Measurements from ENCODE around the gene ABCG1.

The ABCG1 gene

DNA sequence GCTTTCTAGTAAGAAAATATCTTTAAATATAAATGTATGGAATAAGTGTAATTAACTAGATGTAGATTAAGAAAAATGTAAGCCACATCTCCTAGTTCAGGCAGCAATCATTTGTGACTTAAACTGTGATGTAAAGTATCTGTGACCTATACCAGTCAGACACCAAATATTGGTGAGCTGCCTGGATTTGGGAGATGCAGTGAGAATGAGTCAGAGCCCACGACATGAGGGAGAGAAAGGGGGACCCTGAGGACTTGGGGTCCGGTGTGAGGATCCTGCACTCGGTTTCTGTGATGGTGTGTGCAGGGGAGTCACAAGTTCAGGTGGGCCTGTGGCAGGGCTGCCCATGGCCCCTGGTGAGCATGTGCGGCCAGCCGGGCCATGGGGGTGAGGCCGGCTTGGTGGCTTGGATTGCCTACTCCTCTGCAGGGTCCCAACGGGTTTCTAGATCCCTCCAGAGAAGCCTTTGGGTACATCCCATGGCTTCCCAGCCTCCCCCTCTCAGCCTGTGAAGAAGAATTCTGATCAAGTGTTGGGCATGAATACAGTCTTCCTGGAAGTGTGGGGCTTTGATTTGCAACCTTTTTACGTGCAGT lies 19.0 kb upstream of the ABCG1 start:
- TF ChIP-seq, protein P1, sequence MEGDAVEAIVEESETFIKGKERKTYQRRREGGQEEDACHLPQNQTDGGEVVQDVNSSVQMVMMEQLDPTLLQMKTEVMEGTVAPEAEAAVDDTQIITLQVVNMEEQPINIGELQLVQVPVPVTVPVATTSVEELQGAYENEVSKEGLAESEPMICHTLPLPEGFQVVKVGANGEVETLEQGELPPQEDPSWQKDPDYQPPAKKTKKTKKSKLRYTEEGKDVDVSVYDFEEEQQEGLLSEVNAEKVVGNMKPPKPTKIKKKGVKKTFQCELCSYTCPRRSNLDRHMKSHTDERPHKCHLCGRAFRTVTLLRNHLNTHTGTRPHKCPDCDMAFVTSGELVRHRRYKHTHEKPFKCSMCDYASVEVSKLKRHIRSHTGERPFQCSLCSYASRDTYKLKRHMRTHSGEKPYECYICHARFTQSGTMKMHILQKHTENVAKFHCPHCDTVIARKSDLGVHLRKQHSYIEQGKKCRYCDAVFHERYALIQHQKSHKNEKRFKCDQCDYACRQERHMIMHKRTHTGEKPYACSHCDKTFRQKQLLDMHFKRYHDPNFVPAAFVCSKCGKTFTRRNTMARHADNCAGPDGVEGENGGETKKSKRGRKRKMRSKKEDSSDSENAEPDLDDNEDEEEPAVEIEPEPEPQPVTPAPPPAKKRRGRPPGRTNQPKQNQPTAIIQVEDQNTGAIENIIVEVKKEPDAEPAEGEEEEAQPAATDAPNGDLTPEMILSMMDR (IDR thresholded peaks at IDR 0.05; ENCODE audit: low read depth, low read length, missing control alignments): no peak
- H3K4me3 ChIP-seq (ENCODE audit: low read depth, low read length): no peak overlapping the region
- DNase-seq (ENCODE audit: low read depth): no peak

DNA sequence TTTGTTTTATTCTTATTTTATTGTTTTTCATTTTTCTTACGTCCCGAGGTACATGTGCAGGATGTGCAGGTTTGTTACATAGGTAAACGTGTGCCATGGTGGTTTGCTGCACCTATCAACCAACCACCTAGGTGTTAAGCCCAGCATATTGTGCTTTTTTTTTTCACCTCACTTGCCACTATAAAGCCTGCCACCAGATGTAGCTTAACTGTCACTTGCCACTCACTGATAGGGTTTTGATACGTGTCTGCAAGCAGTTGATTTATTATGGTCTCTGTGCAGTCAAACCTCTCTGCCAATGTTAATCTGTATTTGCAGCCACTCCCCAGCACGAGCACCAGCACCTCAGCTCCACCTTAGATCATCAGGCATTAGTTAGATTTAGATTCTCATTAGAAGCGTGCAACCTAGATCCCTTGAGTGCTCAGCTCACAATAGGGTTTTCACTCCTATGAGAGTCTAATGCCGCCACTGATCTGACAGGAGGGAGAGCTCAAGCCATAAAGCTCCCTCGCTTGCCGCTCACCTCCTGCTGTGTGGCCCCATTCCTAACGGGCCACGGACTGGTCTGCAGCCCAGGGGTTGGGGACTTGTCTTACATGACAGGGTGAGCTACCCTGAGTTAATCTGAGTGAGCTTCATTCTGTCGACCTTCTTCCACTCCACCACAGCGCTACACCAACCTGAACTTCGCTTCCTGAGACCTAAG lies 17.9 kb upstream of the ABCG1 start:
- DNase-seq (ENCODE audit: low read depth): no peak
- in situ Hi-C loops (cut with HindIII; ENCODE audit: low sequenced_read_pairs): no loop called here
- H3K4me3 ChIP-seq (ENCODE audit: low read depth, low read length): no peak overlapping the region
- TF ChIP-seq, protein P1 (IDR thresholded peaks at IDR 0.05; ENCODE audit: low read depth, low read length, missing control alignments): no peak

More for the DNA sequence above, 19.0 kb upstream of the ABCG1 start:
- in situ Hi-C loops (cut with HindIII; ENCODE audit: low sequenced_read_pairs): no loop called here

DNA sequence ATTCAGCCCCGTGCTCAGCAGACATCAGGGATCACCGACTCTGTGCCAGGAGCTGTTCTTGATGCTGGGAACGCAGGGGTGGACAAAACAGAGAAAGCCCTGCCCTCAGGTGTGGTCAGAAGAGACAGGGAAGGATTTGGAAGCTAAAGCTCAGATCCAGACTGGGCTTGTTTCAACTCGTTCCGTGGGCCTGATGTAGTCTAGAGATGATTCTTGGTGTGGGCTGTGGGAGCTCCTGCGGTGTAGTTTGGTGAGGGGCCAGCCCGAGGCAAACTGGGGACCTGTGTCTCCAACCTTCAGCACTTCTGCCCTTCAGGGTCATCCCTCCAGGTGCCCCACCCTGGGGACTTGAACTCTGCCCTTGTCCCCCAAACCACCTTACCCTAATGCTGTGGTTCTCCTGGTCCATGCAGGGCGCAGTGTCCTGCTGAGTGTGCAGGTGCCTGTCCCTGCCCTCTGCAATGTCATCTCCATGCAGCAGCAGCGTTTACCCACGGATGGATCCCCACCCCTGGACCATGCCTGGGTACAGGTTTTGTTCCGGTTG lies 17.3 kb upstream of the ABCG1 start:
- TF ChIP-seq, protein P1 (IDR thresholded peaks at IDR 0.05; ENCODE audit: low read depth, low read length, missing control alignments): no peak
- H3K4me3 ChIP-seq (ENCODE audit: low read depth, low read length): no peak overlapping the region
- DNase-seq (ENCODE audit: low read depth): no peak
- in situ Hi-C loops (cut with HindIII; ENCODE audit: low sequenced_read_pairs): no loop called here

DNA sequence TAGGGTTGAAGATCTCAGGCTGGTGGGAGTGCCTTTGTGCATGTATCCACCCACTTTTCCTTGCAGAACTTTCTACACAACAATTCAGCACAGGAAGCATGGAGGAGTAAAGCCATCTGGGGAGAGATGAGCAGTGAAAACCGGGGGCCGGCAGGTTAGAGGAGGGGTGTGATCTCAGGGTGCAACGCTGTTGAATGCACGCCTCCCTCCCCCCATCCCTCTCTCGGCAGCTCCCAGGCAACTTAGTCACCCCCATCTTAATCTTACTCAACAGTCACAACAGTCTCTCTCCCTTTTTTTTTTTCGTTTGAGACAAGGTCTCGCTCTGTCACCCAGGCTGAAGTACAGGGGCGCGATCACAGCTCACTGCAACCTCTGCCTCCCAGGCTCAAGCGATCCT lies 16.6 kb upstream of the ABCG1 start:
- TF ChIP-seq, protein P1 (IDR thresholded peaks at IDR 0.05; ENCODE audit: low read depth, low read length, missing control alignments): no peak
- no peak for DNase-seq (ENCODE audit: low read depth)
- in situ Hi-C loops (cut with HindIII; ENCODE audit: low sequenced_read_pairs): no loop called here
- H3K4me3 ChIP-seq (ENCODE audit: low read depth, low read length): no peak overlapping the region

DNA sequence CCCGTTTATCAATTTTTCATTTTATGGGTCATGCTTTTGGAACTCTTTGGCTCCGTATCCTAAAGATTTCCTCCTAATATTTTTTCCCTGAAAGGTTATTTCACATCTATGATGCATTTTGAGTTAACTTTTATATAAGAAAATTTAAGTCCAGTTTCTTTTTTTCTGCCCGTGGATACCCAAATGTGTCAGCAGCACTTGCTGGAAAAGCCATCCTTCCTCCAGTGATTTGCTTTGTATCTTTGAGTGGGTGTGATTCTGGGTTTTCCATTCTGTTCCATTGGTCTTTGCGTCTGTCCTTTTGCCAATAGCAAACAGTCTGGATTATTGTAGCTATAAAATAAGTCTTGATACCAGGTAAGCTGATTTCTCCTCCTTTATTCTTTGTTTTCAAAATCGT lies 15.6 kb upstream of the ABCG1 start:
- H3K4me3 ChIP-seq (ENCODE audit: low read depth, low read length): no peak overlapping the region
- TF ChIP-seq, protein P1 (IDR thresholded peaks at IDR 0.05; ENCODE audit: low read depth, low read length, missing control alignments): no peak
- DNase-seq (ENCODE audit: low read depth): no peak
- in situ Hi-C loops (cut with HindIII; ENCODE audit: low sequenced_read_pairs): no loop called here

DNA sequence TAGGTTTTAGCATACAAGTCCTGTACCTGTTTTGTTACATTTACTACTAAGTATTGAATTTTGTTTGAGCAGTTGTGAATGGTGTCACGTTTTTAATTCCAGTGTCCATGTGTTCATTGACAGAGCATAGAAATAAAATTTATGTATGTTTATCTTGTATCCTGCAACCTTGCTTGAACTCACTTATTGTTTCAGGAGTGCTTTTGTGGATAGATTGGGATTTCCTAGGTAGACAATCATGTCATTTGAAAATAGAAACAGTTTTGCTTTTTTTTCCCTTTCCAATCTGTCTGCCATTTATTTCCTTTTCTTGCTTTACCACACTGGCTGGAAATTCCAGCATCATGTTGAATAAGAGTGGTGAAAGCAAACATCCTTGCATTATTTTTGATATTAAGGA lies 15.0 kb upstream of the ABCG1 start:
- TF ChIP-seq, protein P1 (IDR thresholded peaks at IDR 0.05; ENCODE audit: low read depth, low read length, missing control alignments): no peak
- in situ Hi-C loops (cut with HindIII; ENCODE audit: low sequenced_read_pairs): no loop called here
- DNase-seq (ENCODE audit: low read depth): no peak
- no peak overlapping the region for H3K4me3 ChIP-seq (ENCODE audit: low read depth, low read length)
